Lower leg skin (tissue), 3 donors: Measurements from ENCODE around the gene SLC16A6.

ENCODE experiments used
- CTCF ChIP-seq, 3 donors: fragments of 450-650 bp; IDR thresholded peaks; one replicate each; pipeline ENCODE4 v1.5.1; 2016; ENCODE audit warnings: antibody characterized with exemption in 3 of 3, mild to moderate bottlenecking in 3 of 3, moderate library complexity in 2 of 3
- POLR2A ChIP-seq, 2 donors: fragments of 450-650 bp; IDR thresholded peaks; one replicate each; pipeline ENCODE4 v1.6.1; 2016 to 2017; ENCODE audit warnings: antibody characterized with exemption in 2 of 2, mild to moderate bottlenecking in 1 of 2, moderate library complexity in 1 of 2

GRCh38 chr17:68239632-68240366, 51.1 kb downstream of the SLC16A6 start:
- TF ChIP-seq CTCF (IDR thresholded peaks at IDR 0.05): no peak
- TF ChIP-seq POLR2A (IDR thresholded peaks at IDR 0.05): no peak
